Gastrocnemius medialis (tissue), 4 donors: ENCODE data around the gene HSD3B7. TPM values are rescaled to one million over a fixed set of nuclear protein-coding genes. Genes with fewer than 3 reads are reported as not detected.
"Not testable (repeated sequence)": the region's sequence is repeated elsewhere in the genome, so short reads cannot be mapped to it uniquely, and the experiment has no call there.

ENCODE experiments used
- ATAC-seq, 2 donors: fragments of 150-250 bp; one replicate each; pipeline ENCODE4 v1.9.1; 2016
- DNase-seq, 2 donors: peaks; one replicate each; pipeline ENCODE4 v3.0.0-alpha.2; 2019
- H3K27ac ChIP-seq, 4 donors: fragments of 200-600 bp; sonication (generic); 1 replicate in 1 of 4; 2 replicates in 3 of 4; pipeline ENCODE4 v1.5.1; 2016 to 2018; ENCODE audit warnings: mild to moderate bottlenecking in 2 of 4, moderate library complexity in 1 of 4
- H3K27me3 ChIP-seq, 3 donors: fragments of 200-600 bp; sonication (generic) in 2 of 3; 1 replicate in 1 of 3; 2 replicates in 2 of 3; pipeline versions ENCODE4 v1.5.1 to v1.6.0; 2016 to 2019; ENCODE audit warnings: mild to moderate bottlenecking in 1 of 3, moderate library complexity in 1 of 3
- H3K36me3 ChIP-seq, 2 donors: fragments of 200-600 bp; sonication (generic) in 1 of 2; one replicate each; pipeline ENCODE4 v1.5.1; 2017 to 2018
- H3K4me1 ChIP-seq, 2 donors: fragments of 200-600 bp; sonication (generic) in 1 of 2; one replicate each; pipeline ENCODE4 v1.5.1; 2016 to 2017; ENCODE audit warnings: mild to moderate bottlenecking in 2 of 2
- H3K4me3 ChIP-seq, 4 donors: fragments of 200-600 bp; sonication (generic) in 3 of 4; 1 replicate in 1 of 4; 2 replicates in 3 of 4; pipeline ENCODE4 v1.5.1; 2016 to 2019; ENCODE audit warnings: mild to moderate bottlenecking in 2 of 4
- H3K9me3 ChIP-seq, 3 donors: fragments of 200-600 bp; sonication (generic) in 2 of 3; 1 replicate in 1 of 3; 2 replicates in 2 of 3; pipeline ENCODE4 v1.5.1; 2016 to 2019
- POLR2A ChIP-seq, 2 donors: fragments of 450-650 bp; IDR thresholded peaks; one replicate each; pipeline ENCODE4 v1.6.1; 2017; ENCODE audit warnings: antibody characterized with exemption in 2 of 2, mild to moderate bottlenecking in 2 of 2, moderate library complexity in 2 of 2
- in situ Hi-C, 4 donors: fragments of 200-750 bp; cut with MboI; loops; one replicate each; pipeline versions ENCODE4 v1.15.0 to v1.8.0; 2017; ENCODE audit warnings: low sequenced_read_pairs in 4 of 4
- intact Hi-C: fragments of 100-400 bp; cut with DNase I; formaldehyde crosslinking; loops from one replicate; pipeline ENCODE4 v1.15.1; 2023; ENCODE audit warnings: low total_unique reads
- total RNA-seq, 4 donors: library from RNA; depleted of rRNA; stranded (reverse); fragments of >200 nt; gene quantifications; one replicate each; pipeline versions ENCODE4 v1.1.0 to v1.2.3, GENCODE V29; 2016
- TF ChIP-seq, protein P1 (sequence below), 5 experiments: fragments of 450-650 bp in 3 of 5; fragments of 200-600 bp in 2 of 5; sonication (generic) in 2 of 5; IDR thresholded peaks in 4 of 5; conservative IDR thresholded peaks in 1 of 5; 1 replicate in 4 of 5; 2 replicates in 1 of 5; pipeline ENCODE4 v1.5.1; 2016 to 2019; ENCODE audit warnings: antibody characterized with exemption in 5 of 5, mild to moderate bottlenecking in 3 of 5, moderate library complexity in 3 of 5

Gene HSD3B7
- total RNA-seq, 4 donors from 2014 or later, result 1.5 to 6.8 (median 5.4) TPM

DNA sequence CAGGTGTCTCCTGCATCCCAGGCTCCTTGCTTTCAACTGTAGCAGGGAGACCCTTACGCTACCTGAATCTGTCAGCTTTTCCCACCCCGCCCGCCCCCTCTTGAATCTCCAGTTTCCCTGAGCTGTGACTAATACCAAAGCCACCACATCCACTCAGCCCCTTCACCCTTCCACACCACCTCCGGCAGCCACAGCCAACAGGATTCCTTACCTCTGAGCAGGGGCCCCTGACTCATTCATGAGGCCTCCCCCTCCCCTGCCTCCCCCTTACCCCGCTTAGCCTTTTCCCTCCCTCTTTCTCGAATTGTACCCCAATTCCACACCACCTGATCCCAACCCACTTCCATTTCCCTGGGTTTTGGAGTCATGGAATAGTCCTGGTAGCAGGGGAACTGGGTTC lies 23.1 kb downstream of the HSD3B7 start:
- Histone ChIP-seq H3K4me1 (no peaks in the 10 kb centered on the region), H3K9me3 (no peaks in the 10 kb centered on the region), H3K27ac (no peak overlapping the region), H3K36me3 (no peaks in the 10 kb centered on the region), H3K4me3 (no peak overlapping the region), H3K27me3 (peaks cover 34 to 50% (median 37%) of the 10 kb centered on the region in 3 donors)
- intact Hi-C loops, result no loop called here
- DNase-seq (no peak), ATAC-seq (no peak)
- no peak for TF ChIP-seq POLR2A (IDR thresholded peaks at IDR 0.05)
- in situ Hi-C loops, result loop anchor here in 2 of 4 donors (25.0 kb wide), 2 partner anchors 154 to 854 kb away; partner anchors contain the start of genes PRSS36 (in 1 of the 2) and ZNF267 (in 1 of the 2)

DNA sequence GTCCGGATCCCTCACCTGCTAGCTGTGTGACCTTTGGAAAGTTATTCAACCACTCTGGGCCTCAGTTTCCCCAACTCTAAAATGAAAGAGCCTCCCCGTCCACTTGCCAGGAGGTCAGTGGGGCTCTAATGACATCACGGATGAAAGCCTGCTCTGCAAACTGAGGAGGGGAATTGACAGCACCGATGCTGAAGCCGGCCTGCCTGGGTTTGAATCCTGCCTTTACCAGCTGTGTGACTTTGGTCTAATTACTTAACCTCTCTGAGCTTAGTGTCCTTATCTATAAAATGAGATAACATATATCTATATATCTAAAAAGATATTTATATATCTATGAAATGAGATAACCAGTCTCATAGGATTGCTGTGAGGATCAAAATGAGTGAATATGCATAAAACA lies 23.5 kb downstream of the HSD3B7 start:
- TF ChIP-seq POLR2A (IDR thresholded peaks at IDR 0.05), result no peak
- TF ChIP-seq, protein P1, sequence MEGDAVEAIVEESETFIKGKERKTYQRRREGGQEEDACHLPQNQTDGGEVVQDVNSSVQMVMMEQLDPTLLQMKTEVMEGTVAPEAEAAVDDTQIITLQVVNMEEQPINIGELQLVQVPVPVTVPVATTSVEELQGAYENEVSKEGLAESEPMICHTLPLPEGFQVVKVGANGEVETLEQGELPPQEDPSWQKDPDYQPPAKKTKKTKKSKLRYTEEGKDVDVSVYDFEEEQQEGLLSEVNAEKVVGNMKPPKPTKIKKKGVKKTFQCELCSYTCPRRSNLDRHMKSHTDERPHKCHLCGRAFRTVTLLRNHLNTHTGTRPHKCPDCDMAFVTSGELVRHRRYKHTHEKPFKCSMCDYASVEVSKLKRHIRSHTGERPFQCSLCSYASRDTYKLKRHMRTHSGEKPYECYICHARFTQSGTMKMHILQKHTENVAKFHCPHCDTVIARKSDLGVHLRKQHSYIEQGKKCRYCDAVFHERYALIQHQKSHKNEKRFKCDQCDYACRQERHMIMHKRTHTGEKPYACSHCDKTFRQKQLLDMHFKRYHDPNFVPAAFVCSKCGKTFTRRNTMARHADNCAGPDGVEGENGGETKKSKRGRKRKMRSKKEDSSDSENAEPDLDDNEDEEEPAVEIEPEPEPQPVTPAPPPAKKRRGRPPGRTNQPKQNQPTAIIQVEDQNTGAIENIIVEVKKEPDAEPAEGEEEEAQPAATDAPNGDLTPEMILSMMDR (IDR thresholded peaks at IDR 0.05 in 4 of 5, conservative IDR thresholded peaks at IDR 0.05 in 1 of 5), result no peak
- ATAC-seq (no peak), DNase-seq (no peak)
- Histone ChIP-seq H3K4me1 (no peaks in the 10 kb centered on the region), H3K9me3 (no peaks in the 10 kb centered on the region), H3K4me3 (no peak overlapping the region), H3K27ac (no peak overlapping the region), H3K27me3 (peaks cover 35 to 50% (median 39%) of the 10 kb centered on the region in 3 donors), H3K36me3 (no peaks in the 10 kb centered on the region)
- in situ Hi-C loops (loop anchor here in 2 of 4 donors (25.0 kb wide), 2 partner anchors 154 to 854 kb away; partner anchors contain the start of genes PRSS36 (in 1 of the 2) and ZNF267 (in 1 of the 2)), intact Hi-C loops (no loop called here)

DNA sequence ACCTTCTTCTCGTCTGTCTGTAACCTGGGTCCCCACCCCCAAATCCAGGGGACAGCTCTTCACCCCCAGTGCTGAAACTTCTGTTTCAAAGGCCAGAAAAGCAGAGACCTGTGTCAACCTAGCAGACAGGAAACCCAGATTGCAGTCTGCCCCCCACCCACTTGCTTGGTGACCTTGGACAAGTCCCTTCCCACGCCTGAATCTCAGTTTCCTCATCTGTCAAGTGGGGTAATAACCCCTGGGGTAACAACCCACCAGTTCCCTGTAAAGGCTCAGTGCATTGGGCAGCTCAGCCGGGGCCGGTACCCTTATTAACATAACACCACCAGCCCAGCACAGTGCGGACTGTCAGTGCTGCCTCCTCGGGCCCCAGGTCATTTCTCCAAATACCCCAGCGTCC lies 24.1 kb downstream of the HSD3B7 start:
- Histone ChIP-seq H3K36me3 (no peaks in the 10 kb centered on the region), H3K27me3 (peaks cover 40 to 50% (median 40%) of the 10 kb centered on the region in 3 donors), H3K4me3 (no peak overlapping the region), H3K9me3 (no peaks in the 10 kb centered on the region), H3K27ac (no peak overlapping the region), H3K4me1 (no peaks in the 10 kb centered on the region)
- no peak for DNase-seq
- intact Hi-C loops (no loop called here), in situ Hi-C loops (loop anchor here in 2 of 4 donors (25.0 kb wide), 2 partner anchors 153 to 853 kb away; partner anchors contain the start of genes PRSS36 (in 1 of the 2) and ZNF267 (in 1 of the 2))
- TF ChIP-seq POLR2A (IDR thresholded peaks at IDR 0.05), result no peak
- TF ChIP-seq, protein P1 (IDR thresholded peaks at IDR 0.05 in 4 of 5, conservative IDR thresholded peaks at IDR 0.05 in 1 of 5), result no peak
- ATAC-seq, result no peak

DNA sequence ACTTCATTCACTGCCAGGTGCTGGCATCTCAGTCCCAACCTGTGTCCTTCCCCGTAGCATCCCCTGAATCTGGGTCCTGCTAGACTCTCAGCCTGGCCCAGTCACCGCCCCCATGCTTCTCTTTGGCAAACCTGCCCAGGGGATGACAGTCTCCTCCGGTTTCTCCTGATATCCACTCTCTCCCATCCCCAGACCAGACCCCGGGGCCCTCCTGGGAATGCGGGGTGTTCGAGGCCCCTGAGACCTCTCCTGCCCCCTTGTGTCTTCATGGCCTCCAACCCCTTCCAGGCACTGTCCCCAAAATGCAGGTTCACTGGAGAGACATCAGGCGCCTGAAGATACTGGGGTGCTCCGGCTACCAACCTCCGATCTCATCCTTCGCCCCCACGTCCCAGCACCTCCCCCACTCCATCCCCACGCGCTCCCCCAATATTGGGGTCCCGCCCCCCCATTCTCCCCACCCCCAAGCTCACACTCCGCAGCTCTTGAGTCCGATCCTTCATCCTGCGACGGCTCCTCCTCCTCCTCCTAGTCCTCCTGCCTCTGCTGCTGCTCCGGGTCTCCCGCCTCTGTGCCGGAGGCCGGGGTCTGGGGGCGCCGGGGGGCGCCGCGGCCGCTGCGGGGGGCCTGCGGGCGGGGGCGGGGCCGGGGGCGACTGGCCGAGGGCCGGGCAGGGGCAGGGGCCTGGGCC lies 25.0 kb downstream of the HSD3B7 start:
- DNase-seq (no peak), ATAC-seq (no peak)
- Histone ChIP-seq H3K9me3 (no peaks in the 10 kb centered on the region), H3K4me3 (no peak overlapping the region), H3K27ac (no peak overlapping the region), H3K27me3 (peaks cover 40 to 54% (median 47%) of the 10 kb centered on the region in 3 donors), H3K36me3 (no peaks in the 10 kb centered on the region), H3K4me1 (no peaks in the 10 kb centered on the region)
- intact Hi-C loops, result no loop called here
- in situ Hi-C loops, result loop anchor here in 2 of 4 donors (25.0 kb wide), 2 partner anchors 152 to 852 kb away; partner anchors contain the start of genes PRSS36 (in 1 of the 2) and ZNF267 (in 1 of the 2)
- no peak for TF ChIP-seq POLR2A (IDR thresholded peaks at IDR 0.05)
- TF ChIP-seq, protein P1 (IDR thresholded peaks at IDR 0.05 in 4 of 5, conservative IDR thresholded peaks at IDR 0.05 in 1 of 5), result no peak

DNA sequence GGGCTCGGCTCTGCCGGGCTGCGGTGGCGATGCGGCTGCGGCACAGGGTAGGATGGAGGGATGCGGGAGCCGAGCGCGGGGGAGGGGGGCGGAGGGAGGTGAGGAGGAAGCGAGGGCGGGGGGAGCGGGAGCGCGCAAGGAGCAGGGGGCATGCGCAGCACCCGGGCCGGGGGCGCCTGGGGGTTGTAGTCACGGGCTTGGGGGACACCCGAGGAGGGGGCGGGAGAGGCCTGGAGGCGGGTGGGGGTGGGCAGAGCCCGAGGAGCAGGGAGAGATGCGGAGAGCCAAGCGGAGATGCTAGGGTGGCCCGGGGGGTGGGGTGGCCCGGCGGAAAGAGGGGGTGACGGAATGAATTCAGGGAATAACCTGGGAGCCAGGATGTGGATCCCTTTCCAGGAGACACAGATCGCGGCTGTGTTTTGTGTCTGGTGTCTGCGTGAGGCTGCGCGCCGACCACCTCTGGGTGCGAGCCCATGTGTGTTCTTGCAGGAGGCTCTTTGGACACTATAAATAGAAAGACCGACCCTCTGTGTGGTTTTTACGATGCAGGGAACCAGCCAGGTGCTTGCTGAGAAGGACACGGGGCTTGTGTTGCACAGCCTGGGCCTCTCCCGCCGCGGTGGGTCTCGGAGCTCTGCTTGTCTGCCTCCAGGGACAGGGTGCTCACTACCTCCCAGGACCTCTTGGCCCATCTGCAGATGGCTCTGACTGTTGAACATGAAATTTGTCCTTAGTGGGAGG lies 25.7 kb downstream of the HSD3B7 start, which contains the start of gene STX1B:
Gene STX1B (minus strand): TSS at position 54 of the 741 bp plus-strand sequence. CDS start 242 bp downstream, outside the sequence.
- no peak within 1 kb of the TSS for H3K27ac ChIP-seq
- no peaks in the 10 kb centered on the region for H3K9me3 ChIP-seq
- no peak for DNase-seq
- no peaks in the 10 kb centered on the region for H3K4me1 ChIP-seq
- no peak for TF ChIP-seq POLR2A (IDR thresholded peaks at IDR 0.05)
- TF ChIP-seq, protein P1 (IDR thresholded peaks at IDR 0.05 in 4 of 5, conservative IDR thresholded peaks at IDR 0.05 in 1 of 5), result no peak
- ATAC-seq, result no peak
- H3K36me3 ChIP-seq, result no peaks in the 10 kb centered on the region
- in situ Hi-C loops (loop anchor here in 2 of 4 donors (25.0 kb wide), 2 partner anchors 152 to 852 kb away; partner anchors contain the start of genes PRSS36 (in 1 of the 2) and ZNF267 (in 1 of the 2)), intact Hi-C loops (no loop called here)
- peaks cover 40 to 55% (median 50%) of the 10 kb centered on the region in 3 donors for H3K27me3 ChIP-seq
- no peak within 1 kb of the TSS for H3K4me3 ChIP-seq

DNA sequence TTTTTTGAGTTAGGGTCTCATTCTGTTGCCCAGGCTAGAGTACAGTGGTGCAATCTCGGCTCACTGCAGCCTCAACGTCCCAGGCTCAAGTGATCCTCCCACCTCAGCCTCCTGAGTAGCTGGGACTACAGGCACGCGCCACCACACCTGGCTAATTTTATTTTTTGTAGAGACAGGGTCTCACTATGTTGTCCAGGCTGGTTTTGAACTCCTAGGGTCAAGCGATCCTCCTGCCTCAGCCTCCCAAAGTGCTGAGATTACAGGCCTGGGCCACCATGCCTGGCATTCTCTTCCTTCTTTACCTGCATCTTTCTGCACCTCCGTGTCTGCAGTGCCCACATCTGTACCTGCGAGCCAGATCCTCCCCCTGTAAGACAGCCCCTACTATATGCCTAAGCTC lies 26.8 kb downstream of the HSD3B7 start:
- H3K36me3 ChIP-seq, H3K4me1 ChIP-seq, intact Hi-C loops, ATAC-seq, H3K9me3 ChIP-seq, H3K27ac ChIP-seq, H3K4me3 ChIP-seq, DNase-seq: not testable (repeated sequence)
- peaks cover 40 to 55% (median 50%) of the 10 kb centered on the region in 3 donors for H3K27me3 ChIP-seq
- in situ Hi-C loops, result loop anchor here in 2 of 4 donors (25.0 kb wide), 2 partner anchors 150 to 850 kb away; partner anchors contain the start of genes PRSS36 (in 1 of the 2) and ZNF267 (in 1 of the 2)

DNA sequence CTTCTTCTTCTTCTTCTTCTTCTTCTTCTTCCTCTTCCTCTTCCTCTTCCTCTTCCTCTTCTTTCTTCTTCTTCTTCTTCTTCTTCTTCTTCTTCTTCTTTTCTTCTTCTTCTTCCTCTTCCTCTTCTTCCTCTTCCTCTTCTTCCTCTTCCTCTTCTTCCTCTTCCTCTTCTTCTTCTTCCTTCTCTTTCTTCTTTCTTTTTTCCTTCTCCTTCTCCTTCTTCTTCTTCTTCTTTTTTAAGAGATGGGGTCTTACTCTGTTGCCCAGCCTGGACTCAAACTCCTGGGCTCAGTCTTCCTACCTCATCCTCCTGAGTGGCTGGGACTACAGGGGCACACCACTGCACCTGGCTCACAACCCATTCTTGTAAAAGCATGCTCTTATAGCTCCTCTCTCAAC lies 28.3 kb downstream of the HSD3B7 start:
- H3K4me1 ChIP-seq, H3K36me3 ChIP-seq, DNase-seq, H3K27ac ChIP-seq, H3K4me3 ChIP-seq, intact Hi-C loops, ATAC-seq, H3K9me3 ChIP-seq: not testable (repeated sequence)
- in situ Hi-C loops, result loop anchor here in 2 of 4 donors (25.0 kb wide), 2 partner anchors 149 to 849 kb away; partner anchors contain the start of genes PRSS36 (in 1 of the 2) and ZNF267 (in 1 of the 2)
- H3K27me3 ChIP-seq, result peaks cover 34 to 50% (median 49%) of the 10 kb centered on the region in 3 donors
